Left lung (tissue), 10 donors: ENCODE results near the gene SUN3. TPM values are rescaled to one million over a fixed set of nuclear protein-coding genes. Genes with fewer than 3 reads are reported as not detected.

Experiments
- ATAC-seq: fragments of 200-7000 bp; cut with Tn5 transposase; one replicate; pipeline ENCODE4 v1.9.1; 2020; ENCODE audit warnings: moderate library complexity
- DNase-seq, 4 donors: peaks; one replicate each; pipeline ENCODE4 v3.0.0-alpha.2; 2013 to 2020
- H3K27ac ChIP-seq, 2 donors: fragments of 200-600 bp; sonication (generic) in 1 of 2; one replicate each; pipeline versions ENCODE4 v1.5.0 to v1.8.0; 2020 to 2021
- H3K27me3 ChIP-seq, 2 donors: fragments of 200-600 bp; sonication (generic) in 1 of 2; one replicate each; pipeline versions ENCODE4 v1.5.0 to v1.8.0; 2020 to 2021
- H3K36me3 ChIP-seq, 2 donors: fragments of 200-600 bp; sonication (generic) in 1 of 2; one replicate each; pipeline versions ENCODE4 v1.5.0 to v1.8.0; 2020 to 2021
- H3K4me1 ChIP-seq, 2 donors: fragments of 200-600 bp; one replicate each; pipeline ENCODE4 v1.8.0; 2021
- H3K4me3 ChIP-seq, 2 donors: fragments of 200-600 bp; sonication (generic) in 1 of 2; one replicate each; pipeline versions ENCODE4 v1.5.0 to v1.8.0; 2020 to 2021; ENCODE audit warnings: mild to moderate bottlenecking in 1 of 2
- H3K9me3 ChIP-seq, 2 donors: fragments of 200-600 bp; sonication (generic) in 1 of 2; one replicate each; pipeline versions ENCODE4 v1.5.0 to v1.8.0; 2020 to 2021
- CTCF ChIP-seq, 2 donors: fragments of 200-600 bp; sonication (generic) in 1 of 2; IDR thresholded peaks; one replicate each; pipeline versions ENCODE4 v1.5.0 to v1.8.0; 2021; ENCODE audit warnings: antibody characterized with exemption in 2 of 2
- intact Hi-C, 2 donors: fragments of 100-400 bp; cut with DNase I; formaldehyde crosslinking; loops; one replicate each; pipeline versions ENCODE4 v1.11.2 to v1.14.2; 2022
- polyA plus RNA-seq, 6 donors: library from polyadenylated mRNA; unstranded; fragments of 120-200 nt; gene quantifications; one replicate each; pipeline ENCODE4 v1.2.1, GENCODE V29; 2013; ENCODE audit not compliant: insufficient read length in 6 of 6
- total RNA-seq, 2 donors: library from RNA; stranded (reverse); fragmentation: NEBNext Ultra II Directional; extraction: Animal tissue kit (Norgen Biotek cat#: 25700); gene quantifications; one replicate each; pipeline ENCODE4 v1.2.1, GENCODE V29; 2021
- donor health status: DM: no; HTN: yes; CAD: no.
- donor health status: DM: no; HTN: no; CAD: no.

Gene SUN3
- total and polyA plus RNA-seq, 8 donors: 0.11 to 0.39 (median 0.29) TPM; not detected in 3

GRCh38 chr7:47940088-47941013 lies 88.6 kb downstream of the SUN3 start:
- no peak overlapping the region for H3K4me3 ChIP-seq
- intact Hi-C loops: no loop called here
- H3K4me1 ChIP-seq: peaks cover 15 to 38% of the 10 kb centered on the region in 2 donors
- DNase-seq (no peak), ATAC-seq (no peak)
- peak overlapping the region in 1 of 2 donors; percentile 84 for H3K27ac ChIP-seq
- H3K27me3 ChIP-seq: no peaks in the 10 kb centered on the region
- TF ChIP-seq CTCF (IDR thresholded peaks at IDR 0.05): no peak
- H3K9me3 ChIP-seq: no peaks in the 10 kb centered on the region
- H3K36me3 ChIP-seq: no peaks in the 10 kb centered on the region

DNA sequence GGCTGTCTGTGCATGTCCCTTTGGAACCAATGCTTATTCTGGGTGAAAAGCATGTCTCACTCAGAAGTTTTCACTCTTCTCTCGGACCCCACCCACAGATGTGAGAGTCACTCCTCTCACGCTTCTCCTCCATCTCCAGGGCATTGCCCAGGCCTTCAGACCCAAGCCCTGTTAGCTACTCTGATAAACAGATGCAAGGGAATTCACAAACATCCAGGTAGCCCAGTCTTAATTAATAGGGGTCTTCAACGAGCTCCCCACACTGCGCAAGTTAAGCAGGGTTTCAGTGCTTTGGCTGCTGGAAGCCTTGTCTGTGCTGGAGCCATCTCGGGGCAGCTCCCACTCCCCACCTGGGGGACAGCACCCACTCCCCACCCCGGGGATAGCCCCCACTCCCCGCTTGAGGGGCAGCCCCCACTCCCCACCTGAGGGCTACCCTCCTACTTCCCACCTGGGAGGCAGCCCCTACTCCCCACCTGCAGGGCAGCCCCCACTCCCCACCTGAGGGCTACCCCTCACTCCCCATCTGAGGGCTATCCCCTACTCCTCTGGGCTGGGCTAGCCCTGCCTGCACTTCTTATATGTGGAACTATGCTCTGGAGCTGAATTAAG lies 89.4 kb downstream of the SUN3 start:
- H3K36me3 ChIP-seq: no peaks in the 10 kb centered on the region
- no peak for TF ChIP-seq CTCF (IDR thresholded peaks at IDR 0.05)
- DNase-seq (no peak), ATAC-seq (no peak)
- H3K27ac ChIP-seq: peak overlapping the region in 1 of 2 donors; percentile 10
- H3K4me1 ChIP-seq: peaks cover 15 to 38% of the 10 kb centered on the region in 2 donors
- intact Hi-C loops: no loop called here
- no peaks in the 10 kb centered on the region for H3K9me3 ChIP-seq
- H3K27me3 ChIP-seq: no peaks in the 10 kb centered on the region
- H3K4me3 ChIP-seq: no peak overlapping the region

DNA sequence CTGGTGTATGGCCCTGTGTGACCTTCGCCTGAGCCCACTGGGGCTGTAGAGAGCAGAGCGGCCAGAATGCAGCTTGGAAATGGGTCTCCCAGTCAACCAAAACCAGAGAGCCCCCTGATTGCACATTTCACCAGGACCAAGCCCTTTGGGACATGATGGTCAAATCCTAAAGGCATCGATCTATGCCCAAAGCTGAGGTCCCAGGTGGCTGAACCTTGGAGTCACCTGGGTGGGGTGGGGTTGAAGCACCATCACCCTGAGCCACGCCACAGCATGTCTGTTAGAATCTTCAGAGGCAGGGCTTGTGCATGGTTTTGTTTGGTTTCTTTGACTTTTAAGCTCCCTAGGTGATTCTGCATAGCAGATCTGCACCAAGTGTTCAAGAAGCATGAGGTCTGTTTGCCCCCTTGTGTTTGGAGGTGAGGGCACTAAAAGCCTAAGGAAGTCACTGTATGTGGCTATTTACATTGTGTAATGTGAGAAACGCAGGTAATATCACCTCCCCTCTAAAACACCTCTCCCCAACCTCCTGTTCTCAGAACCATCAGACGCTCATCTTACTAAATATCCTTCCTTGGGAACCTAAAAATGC lies 90.2 kb downstream of the SUN3 start:
- Histone ChIP-seq H3K4me1 (peaks cover 15 to 37% of the 10 kb centered on the region in 2 donors), H3K9me3 (no peaks in the 10 kb centered on the region), H3K4me3 (no peak overlapping the region), H3K27me3 (no peaks in the 10 kb centered on the region), H3K27ac (no peak overlapping the region), H3K36me3 (no peaks in the 10 kb centered on the region)
- TF ChIP-seq CTCF (IDR thresholded peaks at IDR 0.05): no peak
- intact Hi-C loops: no loop called here
- ATAC-seq: no peak
- DNase-seq: no peak

GRCh38 chr7:47937711-47938573 lies 91.0 kb downstream of the SUN3 start:
- peaks cover 15 to 30% of the 10 kb centered on the region in 2 donors for H3K4me1 ChIP-seq
- no peaks in the 10 kb centered on the region for H3K27me3 ChIP-seq
- no peaks in the 10 kb centered on the region for H3K9me3 ChIP-seq
- H3K27ac ChIP-seq: no peak overlapping the region
- no peaks in the 10 kb centered on the region for H3K36me3 ChIP-seq
- ATAC-seq (no peak), DNase-seq (no peak)
- intact Hi-C loops: no loop called here
- H3K4me3 ChIP-seq: no peak overlapping the region
- no peak for TF ChIP-seq CTCF (IDR thresholded peaks at IDR 0.05)

Other genes with a start within 250 kb of the SUN3 start
- gene PKD1L1, start 80.6 kb downstream of the SUN3 start, total RNA-seq: under 1 TPM; 0.52 to 0.67 TPM
- gene PKD1L1, start 80.6 kb downstream of the SUN3 start, polyA plus RNA-seq: under 1 TPM; 0.13 to 0.40 (median 0.29) TPM
- gene HUS1, start 49.5 kb downstream of the SUN3 start, total RNA-seq: 10 to 100 TPM; 36.7 to 38.7 TPM
- 10 to 100 TPM; 22.8 to 30.2 (median 27.4) TPM for gene HUS1, start 49.5 kb downstream of the SUN3 start, polyA plus RNA-seq
- gene C7orf57, start 6.4 kb upstream of the SUN3 start, total RNA-seq: 1 to 10 TPM in 1 of 2 donors, not detected in 1; 1.6 TPM
- 1 to 10 TPM in 5 of 6 donors, under 1 TPM in 1; 0.60 to 3.9 (median 2.8) TPM for gene C7orf57, start 6.4 kb upstream of the SUN3 start, polyA plus RNA-seq
- 10 to 100 TPM; 37.8 to 79.3 TPM for gene UPP1, start 60.2 kb upstream of the SUN3 start, total RNA-seq
- gene UPP1, start 60.2 kb upstream of the SUN3 start, polyA plus RNA-seq: 10 to 100 TPM in 1 of 6 donors, 1 to 10 TPM in 5; 8.8 to 13.4 (median 9.5) TPM
- 1 to 10 TPM in 1 of 2 donors, under 1 TPM in 1; 0.55 to 2.9 TPM for gene ABCA13, start 142.4 kb upstream of the SUN3 start, total RNA-seq
- gene ABCA13, start 142.4 kb upstream of the SUN3 start, polyA plus RNA-seq: 1 to 10 TPM in 5 of 6 donors, under 1 TPM in 1; 0.62 to 2.4 (median 1.7) TPM